ENCODE data around the gene MT1M. TPM values are rescaled to one million over a fixed set of nuclear protein-coding genes. Genes with fewer than 3 reads are reported as not detected.
"Not testable (repeated sequence)": the region's sequence is repeated elsewhere in the genome, so short reads cannot be mapped to it uniquely, and the experiment has no call there.

The MT1M gene
- total RNA-seq, 1 donor from 2014 or later: not detected

DNA sequence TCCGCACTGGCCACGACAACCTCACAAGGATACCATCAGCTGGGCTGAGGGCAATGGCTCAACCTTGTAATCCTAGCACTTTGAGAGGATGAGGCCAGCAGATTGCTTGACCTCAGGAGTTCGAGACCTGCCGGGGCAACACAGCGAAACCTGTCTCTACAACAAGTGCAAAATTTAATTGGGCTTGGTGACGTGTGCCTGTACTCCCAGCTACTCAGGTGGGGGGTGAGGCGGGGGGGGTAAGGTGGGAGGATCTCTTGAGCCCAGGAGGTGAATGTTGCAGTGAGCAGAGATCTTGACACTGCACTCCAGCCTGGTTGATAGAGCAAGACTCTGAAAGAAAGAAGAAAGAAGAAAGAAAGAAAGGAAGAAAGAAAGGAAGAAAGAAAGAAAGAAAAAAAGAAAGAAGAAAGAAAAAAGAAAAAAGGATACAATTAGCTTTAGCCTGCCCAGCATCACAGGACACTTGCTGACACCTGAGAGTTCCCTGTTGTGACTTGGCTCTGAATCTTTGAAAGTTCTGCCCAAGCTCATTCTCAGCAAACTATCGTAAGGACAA, 12.0 kb upstream of the MT1M start:
- no peaks in the 10 kb centered on the region for H3K9me3 Mint-ChIP-seq
- no peaks in the 10 kb centered on the region for H3K36me3 Mint-ChIP-seq (ENCODE audit: low read depth)
- no peak overlapping the region for H3K4me3 Mint-ChIP-seq
- peaks cover 20% of the 10 kb centered on the region for H3K4me1 Mint-ChIP-seq
- peaks cover 90% of the 10 kb centered on the region for H3K27me3 Mint-ChIP-seq (ENCODE audit: low read depth)
- TF ChIP-seq, protein P1, sequence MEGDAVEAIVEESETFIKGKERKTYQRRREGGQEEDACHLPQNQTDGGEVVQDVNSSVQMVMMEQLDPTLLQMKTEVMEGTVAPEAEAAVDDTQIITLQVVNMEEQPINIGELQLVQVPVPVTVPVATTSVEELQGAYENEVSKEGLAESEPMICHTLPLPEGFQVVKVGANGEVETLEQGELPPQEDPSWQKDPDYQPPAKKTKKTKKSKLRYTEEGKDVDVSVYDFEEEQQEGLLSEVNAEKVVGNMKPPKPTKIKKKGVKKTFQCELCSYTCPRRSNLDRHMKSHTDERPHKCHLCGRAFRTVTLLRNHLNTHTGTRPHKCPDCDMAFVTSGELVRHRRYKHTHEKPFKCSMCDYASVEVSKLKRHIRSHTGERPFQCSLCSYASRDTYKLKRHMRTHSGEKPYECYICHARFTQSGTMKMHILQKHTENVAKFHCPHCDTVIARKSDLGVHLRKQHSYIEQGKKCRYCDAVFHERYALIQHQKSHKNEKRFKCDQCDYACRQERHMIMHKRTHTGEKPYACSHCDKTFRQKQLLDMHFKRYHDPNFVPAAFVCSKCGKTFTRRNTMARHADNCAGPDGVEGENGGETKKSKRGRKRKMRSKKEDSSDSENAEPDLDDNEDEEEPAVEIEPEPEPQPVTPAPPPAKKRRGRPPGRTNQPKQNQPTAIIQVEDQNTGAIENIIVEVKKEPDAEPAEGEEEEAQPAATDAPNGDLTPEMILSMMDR (conservative IDR thresholded peaks at IDR 0.05): no peak
- no peak overlapping the region for H3K27ac Mint-ChIP-seq (ENCODE audit: unreplicated experiment)
- DNase-seq (ENCODE audit: low read depth, low spot score): no peak

DNA sequence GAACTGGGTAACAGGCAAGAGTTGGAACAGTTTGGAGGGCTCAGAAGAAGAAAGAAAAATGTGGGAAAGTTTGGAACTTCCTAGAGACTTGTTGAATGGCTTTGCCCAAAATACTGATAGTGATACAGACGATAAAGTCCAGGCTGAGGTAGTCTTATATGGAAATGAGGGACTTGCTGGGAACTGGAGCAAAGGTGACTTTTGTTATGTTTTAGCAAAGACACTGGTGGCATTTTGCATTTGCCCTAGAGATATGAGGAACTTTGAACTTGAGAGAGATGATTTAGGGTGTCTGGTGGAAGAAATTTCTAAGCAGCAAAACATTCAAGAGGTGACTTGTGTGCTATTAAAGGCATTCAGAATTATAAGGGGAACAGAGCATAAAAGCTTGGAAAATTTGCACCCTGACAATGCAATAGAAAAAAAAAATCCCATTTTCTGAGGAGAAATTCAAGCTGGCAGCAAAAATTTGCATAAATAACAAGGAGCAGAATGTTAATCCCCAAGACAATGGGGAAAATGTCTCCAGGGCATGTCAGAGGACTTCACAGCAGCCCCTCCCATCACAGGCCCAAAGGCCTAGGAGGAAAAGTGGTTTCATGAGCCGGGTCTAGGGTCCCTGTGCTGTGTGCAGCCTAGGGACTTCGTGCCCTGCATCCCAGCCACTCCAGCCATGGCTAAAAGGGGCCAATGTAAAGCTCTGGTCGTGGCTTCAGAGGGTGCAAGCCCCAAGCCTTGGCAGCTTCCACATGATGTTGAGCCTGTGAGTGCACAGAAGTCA, 10.6 kb upstream of the MT1M start:
- H3K27me3 Mint-ChIP-seq (ENCODE audit: low read depth): peaks cover 93% of the 10 kb centered on the region
- not testable (repeated sequence) for DNase-seq (ENCODE audit: low read depth, low spot score); H3K4me3 Mint-ChIP-seq; H3K9me3 Mint-ChIP-seq; H3K36me3 Mint-ChIP-seq (ENCODE audit: low read depth); H3K27ac Mint-ChIP-seq (ENCODE audit: unreplicated experiment)
- peaks cover 25% of the 10 kb centered on the region for H3K4me1 Mint-ChIP-seq

DNA sequence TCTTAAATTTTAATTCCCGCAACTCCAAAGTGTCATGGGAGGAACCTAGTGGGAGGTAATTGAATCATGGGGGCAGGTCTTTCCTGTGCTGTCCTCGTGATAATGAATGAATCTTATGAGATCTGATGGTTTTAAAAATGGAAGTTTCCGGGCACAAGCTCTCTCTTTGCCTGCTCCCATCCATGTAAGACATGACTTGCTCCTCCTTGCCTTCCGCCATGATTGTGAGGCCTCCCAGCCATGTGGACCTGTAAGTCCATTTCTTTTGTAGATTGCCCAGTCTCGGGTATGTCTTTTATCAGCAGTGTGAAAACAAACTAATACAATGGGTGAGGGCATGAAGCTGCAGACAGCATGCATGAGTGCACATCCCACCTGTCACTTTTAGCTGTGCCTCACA, 9.3 kb upstream of the MT1M start:
- H3K9me3 Mint-ChIP-seq; H3K27ac Mint-ChIP-seq (ENCODE audit: unreplicated experiment); H3K4me3 Mint-ChIP-seq; H3K36me3 Mint-ChIP-seq (ENCODE audit: low read depth); DNase-seq (ENCODE audit: low read depth, low spot score): not testable (repeated sequence)
- Mint-ChIP-seq H3K4me1 (peaks cover 17% of the 10 kb centered on the region), H3K27me3 (ENCODE audit: low read depth) (peaks cover 88% of the 10 kb centered on the region)

DNA sequence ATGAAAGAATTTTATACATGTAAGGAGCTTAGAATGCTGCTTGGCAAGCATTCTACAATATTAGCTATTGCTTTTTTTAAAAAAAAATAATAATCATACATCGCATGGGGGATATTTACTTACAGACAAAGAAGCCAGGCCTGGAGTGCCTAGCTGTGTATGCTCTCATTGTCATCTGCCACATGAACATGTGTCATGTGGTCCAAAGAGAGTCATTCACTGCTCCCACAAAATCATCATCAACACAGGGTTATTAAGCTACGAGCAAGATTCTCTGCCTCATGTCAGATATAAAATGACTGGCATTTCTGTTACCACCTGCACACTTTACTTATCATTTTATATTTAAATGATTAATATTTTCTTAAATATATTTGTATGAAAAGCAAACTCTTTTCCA, 8.8 kb upstream of the MT1M start:
- H3K36me3 Mint-ChIP-seq (ENCODE audit: low read depth): no peaks in the 10 kb centered on the region

DNA sequence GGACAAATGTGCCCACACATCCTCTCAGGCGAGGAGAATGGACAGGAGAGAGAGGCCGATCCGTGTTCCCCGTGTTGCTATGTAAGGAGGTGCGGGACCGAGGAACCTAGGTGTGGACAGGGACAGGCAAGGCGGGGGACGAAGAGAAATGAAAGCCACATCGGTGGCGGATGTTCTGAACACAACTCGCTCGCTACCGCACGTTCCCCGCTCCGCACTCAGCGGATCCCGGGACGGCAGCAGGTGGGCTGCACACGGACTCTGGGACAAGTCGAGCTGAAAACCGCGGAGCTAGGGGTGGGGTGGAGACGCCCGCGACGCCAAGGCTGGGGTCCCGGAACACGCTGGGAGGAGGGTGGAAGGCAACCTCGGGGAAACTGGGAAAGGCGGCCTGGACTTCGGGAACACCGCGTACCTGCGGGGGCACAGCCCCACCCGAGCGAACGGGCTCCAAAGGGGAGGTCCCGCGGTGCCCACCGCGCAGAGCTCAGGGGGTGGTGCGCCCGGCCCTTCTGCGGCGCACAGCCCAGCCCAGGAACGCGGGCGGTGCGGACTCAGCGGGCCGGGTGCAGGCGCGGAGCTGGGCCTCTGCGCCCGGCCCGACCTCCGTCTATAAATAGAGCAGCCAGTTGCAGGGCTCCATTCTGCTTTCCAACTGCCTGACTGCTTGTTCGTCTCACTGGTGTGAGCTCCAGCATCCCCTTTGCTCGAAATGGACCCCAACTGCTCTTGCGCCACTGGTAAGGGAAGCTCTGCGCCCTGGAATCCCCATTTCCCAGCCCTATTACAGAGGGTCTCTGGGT, 7.1 kb upstream of the MT1M start, which contains the start of gene MT1E:
MT1E (plus strand) TSS at position 642 of the 803 bp plus-strand sequence; CDS start at position 713, 71 bp downstream.
- TF ChIP-seq, protein P1 (conservative IDR thresholded peaks at IDR 0.05): no peak
- Mint-ChIP-seq H3K4me1 (peaks cover 17% of the 10 kb centered on the region), H3K9me3 (no peaks in the 10 kb centered on the region), H3K36me3 (ENCODE audit: low read depth) (no peaks in the 10 kb centered on the region), H3K4me3 (peak within 1 kb of the TSS; percentile 85), H3K27ac (ENCODE audit: unreplicated experiment) (no peak within 1 kb of the TSS), H3K27me3 (ENCODE audit: low read depth) (peaks cover 89% of the 10 kb centered on the region)
- no peak for DNase-seq (ENCODE audit: low read depth, low spot score)

More for the DNA sequence above, 8.8 kb upstream of the MT1M start:
- Mint-ChIP-seq H3K27me3 (ENCODE audit: low read depth) (peaks cover 88% of the 10 kb centered on the region), H3K27ac (ENCODE audit: unreplicated experiment) (no peak overlapping the region), H3K4me1 (peaks cover 17% of the 10 kb centered on the region), H3K9me3 (no peaks in the 10 kb centered on the region), H3K4me3 (no peak overlapping the region)
- no peak for DNase-seq (ENCODE audit: low read depth, low spot score)
- TF ChIP-seq, protein P1 (conservative IDR thresholded peaks at IDR 0.05): no peak

DNA sequence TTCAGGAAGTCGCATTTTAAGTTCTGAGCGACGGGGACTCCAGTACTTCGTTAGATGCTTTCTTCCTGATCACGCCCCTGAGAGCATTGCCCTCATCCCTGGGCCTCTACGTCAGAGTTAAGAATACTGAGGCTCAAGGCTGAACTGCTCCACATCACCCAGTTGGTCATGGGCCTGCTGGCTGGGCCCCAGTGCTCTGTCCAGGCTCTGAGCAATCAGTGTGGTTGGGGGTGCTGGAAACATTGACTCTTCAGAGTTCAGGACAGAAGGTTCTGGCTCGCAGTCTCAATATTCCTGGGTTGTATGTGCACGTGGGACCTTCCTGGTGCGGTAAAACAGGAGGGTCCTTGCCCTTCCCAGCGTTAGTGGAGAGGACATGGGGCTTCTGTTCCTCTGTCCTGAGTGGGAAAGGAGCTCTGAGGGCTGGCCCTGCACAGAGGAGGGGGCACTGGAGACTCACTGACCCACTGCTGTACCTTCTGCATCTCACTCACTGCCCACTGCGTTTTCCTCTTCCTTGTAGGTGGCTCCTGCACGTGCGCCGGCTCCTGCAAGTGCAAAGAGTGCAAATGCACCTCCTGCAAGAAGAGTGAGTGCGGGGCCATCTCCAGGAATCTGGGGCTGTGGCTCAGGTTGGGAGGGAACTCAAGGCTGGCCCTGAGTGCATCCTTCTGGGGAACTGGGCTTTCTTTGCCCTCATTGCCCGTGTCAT, 6.4 kb upstream of the MT1M start:
- Mint-ChIP-seq H3K4me3 (peak overlapping the region; percentile 74), H3K36me3 (ENCODE audit: low read depth) (no peaks in the 10 kb centered on the region), H3K27ac (ENCODE audit: unreplicated experiment) (no peak overlapping the region), H3K9me3 (no peaks in the 10 kb centered on the region), H3K27me3 (ENCODE audit: low read depth) (peaks cover 90% of the 10 kb centered on the region), H3K4me1 (peaks cover 17% of the 10 kb centered on the region)
- no peak for DNase-seq (ENCODE audit: low read depth, low spot score)
- TF ChIP-seq, protein P1 (conservative IDR thresholded peaks at IDR 0.05): no peak
